Measurements from ENCODE around the gene TUBA3E.
"Not testable (repeated sequence)": the region's sequence is repeated elsewhere in the genome, so short reads cannot be mapped to it uniquely, and the experiment has no call there.

DNA sequence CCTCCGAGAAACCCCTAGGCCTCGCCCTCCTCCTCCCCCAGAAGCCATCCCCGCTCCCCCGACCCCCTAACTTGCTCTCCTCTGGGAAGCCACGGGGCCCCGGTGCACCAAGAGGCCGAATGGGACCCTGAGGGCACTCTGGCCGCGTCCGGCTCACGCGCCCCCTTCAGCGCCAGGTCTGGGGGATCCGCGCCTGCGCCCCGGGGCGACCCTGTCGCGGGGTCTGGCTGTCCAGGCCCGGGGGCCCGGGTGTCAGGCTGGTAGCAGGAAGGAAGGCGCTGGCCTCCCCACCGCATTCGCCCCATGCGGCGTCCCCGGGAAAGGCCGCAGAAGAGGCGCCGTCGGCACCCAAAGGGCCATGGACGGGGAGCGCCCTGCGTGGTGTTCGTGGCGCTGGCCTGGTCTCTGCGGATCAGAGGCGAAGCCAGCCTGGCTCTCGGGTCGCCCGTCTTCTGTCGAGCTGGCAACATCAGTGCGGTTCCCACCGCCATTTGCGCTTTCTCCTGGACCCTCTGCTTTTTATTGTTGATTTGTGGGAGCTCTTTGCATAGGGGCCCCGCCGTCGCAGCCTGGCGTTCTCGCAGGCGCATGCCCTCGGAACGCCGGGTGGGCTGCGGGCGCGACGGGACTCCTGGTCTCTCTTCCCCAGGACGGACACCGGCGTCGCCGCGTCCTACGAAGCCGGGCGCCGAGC is 30.4 kb upstream of the TUBA3E start:
- not testable (repeated sequence) for TF ChIP-seq CTCF, POLR2AphosphoS5, EP300 (IDR thresholded peaks at IDR 0.05)
